ENCODE results near the gene RSF1. TPM values are rescaled to one million over a fixed set of nuclear protein-coding genes. Genes with fewer than 3 reads are reported as not detected.

RSF1 gene
- total RNA-seq, 8 experiments from 2014 or later = 37.1 to 94.8 (median 55.2) TPM

DNA sequence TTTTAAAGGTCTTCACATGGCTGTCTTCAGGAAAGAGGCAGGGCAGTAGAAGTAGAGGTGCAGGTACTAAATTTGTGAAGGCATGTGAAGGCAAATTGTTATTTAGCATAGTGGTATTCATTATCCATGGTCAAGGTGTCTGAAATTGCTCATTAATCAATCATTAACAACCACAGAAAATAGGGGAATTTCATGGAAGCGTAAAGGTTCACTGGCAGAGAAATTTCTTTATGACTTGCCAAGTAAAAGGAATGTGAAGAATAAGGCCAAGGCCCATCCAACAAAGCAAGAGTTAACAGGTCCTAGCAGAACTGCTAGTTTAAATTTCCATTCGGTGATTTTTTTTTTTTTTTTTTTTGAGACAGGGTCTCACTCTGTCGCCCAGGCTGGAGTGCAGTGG, 59.0 kb downstream of the RSF1 start:
- Histone ChIP-seq H3K27ac (no peak overlapping the region), H3K4me1 (replicated peaks in 1 of 2) (no peaks in the 10 kb centered on the region), H3K4me3 (no peak overlapping the region)
- in situ Hi-C loops (cut with MboI; ENCODE audit: low pct_unique_long_range_greater_than_20kb in 2 of 9, low sequenced_read_pairs in 9 of 9, unreplicated experiment in 9 of 9) = no loop called here
- ATAC-seq (replicated peaks in 6 of 8) = no peak
- WGBS, 10 experiments = 63 to 100% (median 97%) methylated on average over 1 to 3 of the region's 3 CpGs

GRCh38 chr11:77758331-77758730, 62.2 kb downstream of the RSF1 start:
- Histone ChIP-seq H3K27ac (no peak overlapping the region), H3K4me1 (replicated peaks in 1 of 2) (no peaks in the 10 kb centered on the region), H3K4me3 (no peak overlapping the region)
- in situ Hi-C loops (cut with MboI; ENCODE audit: low pct_unique_long_range_greater_than_20kb in 2 of 9, low sequenced_read_pairs in 9 of 9, unreplicated experiment in 9 of 9) = no loop called here
- ATAC-seq (replicated peaks in 6 of 8) = no peak
- WGBS, 10 experiments = 40 to 100% (median 85%) methylated on average over 1 to 2 of the region's 2 CpGs; no CpG with 5 or more reads in 2 of the 10 experiments

GRCh38 chr11:77753230-77753629, 67.3 kb downstream of the RSF1 start:
- Histone ChIP-seq H3K27ac (no peak overlapping the region), H3K4me3 (no peak overlapping the region), H3K4me1 (replicated peaks in 1 of 2) (peaks cover 0 to 3% of the 10 kb centered on the region in 2 donors)
- 60 to 100% (median 75%) methylated on average over 1 to 5 of the region's 5 CpGs; no CpG with 5 or more reads in 1 of the 10 experiments for WGBS, 10 experiments
- ATAC-seq (replicated peaks in 6 of 8) = peak in 1 of 8 experiments; percentile 38
- in situ Hi-C loops (cut with MboI; ENCODE audit: low pct_unique_long_range_greater_than_20kb in 2 of 9, low sequenced_read_pairs in 9 of 9, unreplicated experiment in 9 of 9) = no loop called here

DNA sequence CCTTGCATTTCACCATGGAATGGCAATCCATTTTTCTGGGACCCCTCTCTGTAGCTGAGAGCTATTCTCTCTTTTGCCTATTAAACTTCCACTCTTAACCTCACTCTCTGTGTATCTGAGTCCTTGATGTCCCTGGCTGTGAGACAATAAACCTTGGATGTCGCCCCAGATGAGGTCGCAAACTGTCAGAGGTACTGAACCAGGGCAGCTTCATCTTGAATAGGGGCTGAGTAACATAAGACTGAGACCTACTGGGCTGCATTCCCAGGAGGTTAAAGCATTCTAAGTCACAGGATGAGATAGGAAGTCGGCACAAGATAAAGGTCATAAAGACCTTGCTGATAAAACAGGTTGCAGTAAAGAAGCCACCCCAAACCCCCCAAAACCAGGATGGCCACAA, 68.0 kb downstream of the RSF1 start:
- Histone ChIP-seq H3K4me1 (replicated peaks in 1 of 2) (peaks cover 0 to 3% of the 10 kb centered on the region in 2 donors), H3K4me3 (no peak overlapping the region), H3K27ac (peak overlapping the region in 1 of 2 donors; percentile 37)
- WGBS, 10 experiments = 40 to 100% (median 52%) methylated on average over 1 to 3 of the region's 3 CpGs; no CpG with 5 or more reads in 6 of the 10 experiments
- in situ Hi-C loops (cut with MboI; ENCODE audit: low pct_unique_long_range_greater_than_20kb in 2 of 9, low sequenced_read_pairs in 9 of 9, unreplicated experiment in 9 of 9) = no loop called here
- peak in 1 of 8 experiments; percentile 74 for ATAC-seq (replicated peaks in 6 of 8)

- ATAC-seq (replicated peaks in 6 of 8) = peak in 1 of 8 experiments; percentile 69
- WGBS, 10 experiments = 49 to 100% (median 95%) methylated on average over 1 to 6 of the region's 6 CpGs
- peaks cover 0 to 3% of the 10 kb centered on the region in 2 donors for H3K4me1 ChIP-seq (replicated peaks in 1 of 2)
- no peak overlapping the region for H3K4me3 ChIP-seq
- no peak overlapping the region for H3K27ac ChIP-seq
- in situ Hi-C loops (cut with MboI; ENCODE audit: low pct_unique_long_range_greater_than_20kb in 2 of 9, low sequenced_read_pairs in 9 of 9, unreplicated experiment in 9 of 9) = no loop called here
Measured at GRCh38 chr11:77750394-77751156, 69.9 kb downstream of the RSF1 start.

DNA sequence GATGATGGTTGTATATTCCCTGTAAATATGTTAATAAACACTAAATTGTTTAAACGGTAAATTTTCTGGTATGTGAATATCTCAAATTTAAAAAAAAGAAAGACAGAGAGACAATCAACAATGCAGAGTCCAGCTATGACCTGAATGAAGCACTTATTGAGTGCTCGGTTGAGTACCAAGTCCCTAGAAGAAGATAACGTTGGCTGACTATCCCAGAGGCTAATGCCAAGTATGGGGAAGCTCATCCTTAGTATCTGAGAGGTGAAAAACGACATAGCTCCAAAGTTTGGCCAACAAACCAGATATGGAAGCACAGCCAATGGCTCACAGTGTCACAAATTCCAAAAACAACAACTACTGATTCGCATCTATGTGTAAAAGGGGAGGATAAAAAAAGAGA, 71.3 kb downstream of the RSF1 start:
- no peak overlapping the region for H3K27ac ChIP-seq
- H3K4me3 ChIP-seq = no peak overlapping the region
- peaks cover 0 to 3% of the 10 kb centered on the region in 2 donors for H3K4me1 ChIP-seq (replicated peaks in 1 of 2)
- in situ Hi-C loops (cut with MboI; ENCODE audit: low pct_unique_long_range_greater_than_20kb in 2 of 9, low sequenced_read_pairs in 9 of 9, unreplicated experiment in 9 of 9) = no loop called here
- ATAC-seq (replicated peaks in 6 of 8) = no peak
- WGBS, 10 experiments = 78 to 100% (median 85%) methylated on average over 2 to 5 of the region's 5 CpGs

DNA sequence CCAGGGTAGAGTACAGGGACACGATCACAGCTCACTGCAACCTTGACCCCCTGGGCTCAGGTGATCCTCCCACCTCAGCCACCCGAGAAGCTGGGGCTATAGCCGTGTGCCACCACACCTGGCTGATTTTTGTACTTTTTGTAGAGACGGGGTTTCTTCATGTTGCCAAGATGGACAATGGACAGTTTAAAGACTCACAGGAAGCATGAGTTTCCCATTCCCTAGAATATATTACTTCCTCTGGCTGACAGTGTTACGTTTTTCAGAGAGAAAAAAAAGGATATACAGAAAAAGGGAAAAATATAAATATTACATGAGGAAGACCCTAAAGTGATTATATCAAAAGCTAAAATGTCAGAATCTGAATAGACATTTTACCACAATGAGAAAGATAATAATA, 72.3 kb downstream of the RSF1 start:
- in situ Hi-C loops (cut with MboI; ENCODE audit: low pct_unique_long_range_greater_than_20kb in 2 of 9, low sequenced_read_pairs in 9 of 9, unreplicated experiment in 9 of 9) = no loop called here
- Histone ChIP-seq H3K4me3 (no peak overlapping the region), H3K27ac (no peak overlapping the region), H3K4me1 (replicated peaks in 1 of 2) (peaks cover 0 to 3% of the 10 kb centered on the region in 2 donors)
- no peak for ATAC-seq (replicated peaks in 6 of 8)
- WGBS, 10 experiments = 71 to 100% (median 94%) methylated on average over 1 to 4 of the region's 5 CpGs; no CpG with 5 or more reads in 3 of the 10 experiments

GRCh38 chr11:77747381-77747969, 73.0 kb downstream of the RSF1 start:
- ATAC-seq (replicated peaks in 6 of 8) = no peak
- Histone ChIP-seq H3K4me3 (no peak overlapping the region), H3K27ac (no peak overlapping the region), H3K4me1 (replicated peaks in 1 of 2) (no peaks in the 10 kb centered on the region)
- in situ Hi-C loops (cut with MboI; ENCODE audit: low pct_unique_long_range_greater_than_20kb in 2 of 9, low sequenced_read_pairs in 9 of 9, unreplicated experiment in 9 of 9) = no loop called here
- WGBS, 10 experiments = 61 to 100% (median 78%) methylated on average over 1 to 3 of the region's 3 CpGs

- in situ Hi-C loops (cut with MboI; ENCODE audit: low pct_unique_long_range_greater_than_20kb in 2 of 9, low sequenced_read_pairs in 9 of 9, unreplicated experiment in 9 of 9) = no loop called here
- Histone ChIP-seq H3K27ac (no peak overlapping the region), H3K4me1 (replicated peaks in 1 of 2) (no peaks in the 10 kb centered on the region), H3K4me3 (no peak overlapping the region)
- 0 to 100% (median 92%) methylated on average over 1 to 2 of the region's 2 CpGs; no CpG with 5 or more reads in 3 of the 10 experiments for WGBS, 10 experiments
- peak in 2 of 8 experiments; percentile 63 to 64 for ATAC-seq (replicated peaks in 6 of 8)
Measured at GRCh38 chr11:77736473-77736872, 84.0 kb downstream of the RSF1 start.

- in situ Hi-C loops (cut with MboI; ENCODE audit: low pct_unique_long_range_greater_than_20kb in 2 of 9, low sequenced_read_pairs in 9 of 9, unreplicated experiment in 9 of 9) = no loop called here
- no peak overlapping the region for H3K27ac ChIP-seq
Measured at GRCh38 chr11:77734890-77735289, 85.6 kb downstream of the RSF1 start.

GRCh38 chr11:77732143-77732542, 88.4 kb downstream of the RSF1 start:
- Histone ChIP-seq H3K4me1 (replicated peaks in 1 of 2) (no peaks in the 10 kb centered on the region), H3K27ac (no peak overlapping the region), H3K4me3 (no peak overlapping the region)
- 80 to 100% (median 90%) methylated on average over 1 to 2 of the region's 2 CpGs; no CpG with 5 or more reads in 5 of the 10 experiments for WGBS, 10 experiments
- in situ Hi-C loops (cut with MboI; ENCODE audit: low pct_unique_long_range_greater_than_20kb in 2 of 9, low sequenced_read_pairs in 9 of 9, unreplicated experiment in 9 of 9) = no loop called here
- no peak for ATAC-seq (replicated peaks in 6 of 8)

More at GRCh38 chr11:77734890-77735289, 85.6 kb downstream of the RSF1 start:
- no peak overlapping the region for H3K4me3 ChIP-seq
- 89 to 100% (median 100%) methylated on average over 1 to 8 of the region's 26 CpGs; no CpG with 5 or more reads in 3 of the 10 experiments for WGBS, 10 experiments
- no peaks in the 10 kb centered on the region for H3K4me1 ChIP-seq (replicated peaks in 1 of 2)
- no peak for ATAC-seq (replicated peaks in 6 of 8)

- no peak for ATAC-seq (replicated peaks in 6 of 8)
- H3K4me1 ChIP-seq (replicated peaks in 1 of 2) = no peaks in the 10 kb centered on the region
- in situ Hi-C loops (cut with MboI; ENCODE audit: low pct_unique_long_range_greater_than_20kb in 2 of 9, low sequenced_read_pairs in 9 of 9, unreplicated experiment in 9 of 9) = no loop called here
- WGBS, 10 experiments = 89 to 100% (median 93%) methylated on average over 1 to 3 of the region's 3 CpGs; no CpG with 5 or more reads in 1 of the 10 experiments
- H3K4me3 ChIP-seq = no peak overlapping the region
- no peak overlapping the region for H3K27ac ChIP-seq
Measured at GRCh38 chr11:77730789-77731188, 89.7 kb downstream of the RSF1 start.

GRCh38 chr11:77729063-77729462, 91.5 kb downstream of the RSF1 start:
- in situ Hi-C loops (cut with MboI; ENCODE audit: low pct_unique_long_range_greater_than_20kb in 2 of 9, low sequenced_read_pairs in 9 of 9, unreplicated experiment in 9 of 9) = no loop called here
- WGBS, 10 experiments = 79 to 100% (median 100%) methylated on average over 1 to 2 of the region's 2 CpGs; no CpG with 5 or more reads in 3 of the 10 experiments
- Histone ChIP-seq H3K4me3 (no peak overlapping the region), H3K27ac (no peak overlapping the region), H3K4me1 (replicated peaks in 1 of 2) (no peaks in the 10 kb centered on the region)
- no peak for ATAC-seq (replicated peaks in 6 of 8)

All from motor neuron (in vitro differentiated cells).